ENCODE measurements around the gene NPIPB13.
"Not testable (repeated sequence)": the region's sequence is repeated elsewhere in the genome, so short reads cannot be mapped to it uniquely, and the experiment has no call there.

DNA sequence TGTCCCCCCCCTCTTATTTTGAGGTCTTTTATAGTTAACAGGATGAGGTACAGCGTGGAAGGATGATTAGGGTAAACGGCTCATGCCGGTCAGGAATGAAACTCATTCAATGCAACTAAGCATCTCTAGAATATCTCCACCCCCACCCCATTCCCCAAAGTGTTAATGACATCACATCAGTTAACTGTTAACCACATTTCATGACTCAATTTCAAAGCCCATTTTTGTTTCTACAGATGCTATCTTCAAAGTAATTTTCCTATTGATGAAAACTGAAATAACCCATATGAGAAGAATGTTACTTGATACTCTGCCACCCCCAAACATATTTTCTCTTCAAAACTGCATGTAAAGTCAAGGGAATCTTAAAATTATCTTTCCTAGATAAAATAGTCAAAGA, 30.2 kb upstream of the NPIPB13 start:
- not testable (repeated sequence) for TF ChIP-seq POLR2A (IDR thresholded peaks at IDR 0.05; ENCODE audit: low read length); ZC3H11A (IDR thresholded peaks at IDR 0.05); CTCF (IDR thresholded peaks at IDR 0.05); CBX2 (IDR thresholded peaks at IDR 0.05; ENCODE audit: borderline replicate concordance, low read depth); MAFK (IDR thresholded peaks at IDR 0.05; ENCODE audit: partially characterized antibody); EP300 (IDR thresholded peaks at IDR 0.05); SREBF2 (IDR thresholded peaks at IDR 0.05); E2F6 (IDR thresholded peaks at IDR 0.05; ENCODE audit: borderline replicate concordance, low read depth); POLR2AphosphoS2 (conservative IDR thresholded peaks at IDR 0.05; ENCODE audit: low read length); HDAC2 (IDR thresholded peaks at IDR 0.05)
- TF ChIP-seq, protein P1, sequence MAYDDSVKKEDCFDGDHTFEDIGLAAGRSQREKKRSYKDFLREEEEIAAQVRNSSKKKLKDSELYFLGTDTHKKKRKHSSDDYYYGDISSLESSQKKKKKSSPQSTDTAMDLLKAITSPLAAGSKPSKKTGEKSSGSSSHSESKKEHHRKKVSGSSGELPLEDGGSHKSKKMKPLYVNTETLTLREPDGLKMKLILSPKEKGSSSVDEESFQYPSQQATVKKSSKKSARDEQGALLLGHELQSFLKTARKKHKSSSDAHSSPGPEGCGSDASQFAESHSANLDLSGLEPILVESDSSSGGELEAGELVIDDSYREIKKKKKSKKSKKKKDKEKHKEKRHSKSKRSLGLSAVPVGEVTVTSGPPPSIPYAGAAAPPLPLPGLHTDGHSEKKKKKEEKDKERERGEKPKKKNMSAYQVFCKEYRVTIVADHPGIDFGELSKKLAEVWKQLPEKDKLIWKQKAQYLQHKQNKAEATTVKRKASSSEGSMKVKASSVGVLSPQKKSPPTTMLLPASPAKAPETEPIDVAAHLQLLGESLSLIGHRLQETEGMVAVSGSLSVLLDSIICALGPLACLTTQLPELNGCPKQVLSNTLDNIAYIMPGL (CRISPR knock-in tag; IDR thresholded peaks at IDR 0.05; ENCODE audit: borderline replicate concordance), result not testable (repeated sequence)
